ENCODE data around the gene MINDY4. TPM values are rescaled to one million over a fixed set of nuclear protein-coding genes. Genes with fewer than 3 reads are reported as not detected.

The MINDY4 gene
- total and polyA plus RNA-seq, 7 experiments from 2014 or later, result 0.41 to 1.5 (median 0.91) TPM

DNA sequence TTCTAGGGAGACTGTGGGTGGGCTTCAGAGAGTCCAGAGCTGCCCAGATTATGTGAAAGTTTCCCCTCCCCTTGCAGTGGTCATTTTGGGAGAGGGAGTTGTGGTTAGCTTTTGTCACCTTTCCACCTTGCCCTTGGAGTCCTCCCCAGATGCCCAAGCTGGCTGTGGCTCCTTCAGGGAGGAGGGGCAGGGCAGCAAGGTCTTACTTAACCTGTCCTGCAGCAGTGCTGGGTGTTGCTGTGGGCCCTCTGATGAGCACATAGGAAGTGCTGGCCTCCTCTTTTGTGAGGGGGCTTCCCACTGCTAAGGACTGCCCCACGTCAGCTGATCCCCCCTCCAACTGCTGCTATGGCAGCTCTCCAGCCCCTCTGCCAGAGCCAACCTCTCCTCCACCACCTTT, 122.8 kb downstream of the MINDY4 start:
- Histone ChIP-seq H3K9me3 (ENCODE audit: control insufficient read depth in 2 of 3, low read length in 3 of 3) (no peaks in the 10 kb centered on the region), H3K4me1 (ENCODE audit: control insufficient read depth in 2 of 2, insufficient read depth in 2 of 2, low read length in 2 of 2) (no peaks in the 10 kb centered on the region), H3K27me3 (ENCODE audit: control insufficient read depth in 2 of 2, insufficient read depth in 2 of 2, low read length in 2 of 2) (no peaks in the 10 kb centered on the region), H3K36me3 (ENCODE audit: control insufficient read depth in 2 of 3, insufficient read depth in 3 of 3, low read length in 3 of 3) (no peaks in the 10 kb centered on the region), H3K27ac (ENCODE audit: low read depth, low read length) (no peak overlapping the region), H3K4me3 (ENCODE audit: low read length) (no peak overlapping the region)
- Mint-ChIP-seq H3K27me3 (peaks cover 0 to 11% (median 0%) of the 10 kb centered on the region in 5 donors), H3K27ac (no peak overlapping the region), H3K4me1 (no peaks in the 10 kb centered on the region), H3K4me3 (no peak overlapping the region), H3K36me3 (peaks cover 0 to 13% (median 3%) of the 10 kb centered on the region in 5 donors), H3K9me3 (peaks cover 0 to 20% (median 4%) of the 10 kb centered on the region in 11 donors)
- POLR2A ChIA-PET, result no interaction called here
- no peak for ATAC-seq
- CTCF ChIA-PET, result no interaction called here
- no peak for DNase-seq
- intact Hi-C loops (cut with micrococcal nuclease), result no loop called here

DNA sequence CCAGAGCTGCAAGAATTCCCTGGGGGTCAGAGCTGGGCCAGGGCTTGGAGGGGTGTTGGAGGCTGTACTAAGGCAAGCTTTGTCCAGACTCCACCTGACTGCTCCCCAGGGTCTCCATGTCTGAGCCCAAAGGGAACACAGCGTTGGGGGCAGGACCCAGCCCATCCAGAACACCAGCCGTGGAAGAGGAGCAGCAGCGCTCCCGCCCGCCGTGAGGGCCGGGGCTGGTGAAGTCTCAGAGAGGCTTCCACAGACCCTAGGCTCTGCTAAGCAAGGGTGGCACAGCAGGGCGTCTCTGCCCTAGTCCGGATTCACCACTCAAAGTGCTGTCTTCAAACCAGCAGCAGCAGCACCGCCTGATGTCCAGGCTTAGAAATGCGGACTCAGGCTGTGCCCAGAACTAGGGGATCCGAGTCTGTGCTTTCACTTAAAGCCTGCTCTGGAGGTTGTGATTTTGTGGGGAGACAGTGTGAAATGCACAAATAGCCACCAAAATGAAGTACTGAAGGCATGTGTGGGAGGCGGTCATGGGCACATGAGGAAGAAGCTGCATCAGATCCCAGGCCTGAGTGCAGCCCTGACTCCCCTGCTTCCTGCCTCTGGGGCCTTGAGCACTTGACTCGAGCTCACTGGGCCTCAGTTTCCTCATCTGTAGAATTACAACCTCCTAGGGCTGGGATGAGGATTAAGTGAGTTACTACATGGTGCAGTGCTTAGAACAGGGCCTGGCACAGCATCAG, 123.8 kb downstream of the MINDY4 start:
- ATAC-seq, result peak; percentile 16
- POLR2A ChIA-PET, result no interaction called here
- peaks cover 0 to 19% (median 4%) of the 10 kb centered on the region in 11 donors for H3K9me3 Mint-ChIP-seq

GRCh38 chr7:30896036-30896435, 124.8 kb downstream of the MINDY4 start:
- H3K36me3 ChIP-seq (ENCODE audit: control insufficient read depth in 2 of 3, insufficient read depth in 3 of 3, low read length in 3 of 3), result no peaks in the 10 kb centered on the region
- no peaks in the 10 kb centered on the region for H3K4me1 ChIP-seq (ENCODE audit: control insufficient read depth in 2 of 2, insufficient read depth in 2 of 2, low read length in 2 of 2)
- Mint-ChIP-seq H3K27ac (no peak overlapping the region), H3K4me1 (no peaks in the 10 kb centered on the region), H3K36me3 (peaks cover 0 to 5% (median 0%) of the 10 kb centered on the region in 5 donors), H3K4me3 (no peak overlapping the region), H3K9me3 (peaks cover 0 to 9% (median 1%) of the 10 kb centered on the region in 11 donors), H3K27me3 (peaks cover 0 to 11% (median 0%) of the 10 kb centered on the region in 5 donors)
- H3K4me3 ChIP-seq (ENCODE audit: low read length), result no peak overlapping the region
- DNase-seq (no peak), ATAC-seq (no peak)
- no peak overlapping the region for H3K27ac ChIP-seq (ENCODE audit: low read depth, low read length)
- intact Hi-C loops (cut with micrococcal nuclease), result no loop called here
- POLR2A ChIA-PET, result no interaction called here
- no peaks in the 10 kb centered on the region for H3K9me3 ChIP-seq (ENCODE audit: control insufficient read depth in 2 of 3, low read length in 3 of 3)
- H3K27me3 ChIP-seq (ENCODE audit: control insufficient read depth in 2 of 2, insufficient read depth in 2 of 2, low read length in 2 of 2), result no peaks in the 10 kb centered on the region
- CTCF ChIA-PET, result no interaction called here

More for the DNA sequence above, 123.8 kb downstream of the MINDY4 start:
- intact Hi-C loops (cut with micrococcal nuclease), result no loop called here
- peaks cover 0 to 12% (median 3%) of the 10 kb centered on the region in 5 donors for H3K36me3 Mint-ChIP-seq
- CTCF ChIA-PET, result no interaction called here
- no peaks in the 10 kb centered on the region for H3K4me1 ChIP-seq (ENCODE audit: control insufficient read depth in 2 of 2, insufficient read depth in 2 of 2, low read length in 2 of 2)
- peaks cover 0 to 11% (median 0%) of the 10 kb centered on the region in 5 donors for H3K27me3 Mint-ChIP-seq
- H3K36me3 ChIP-seq (ENCODE audit: control insufficient read depth in 2 of 3, insufficient read depth in 3 of 3, low read length in 3 of 3), result no peaks in the 10 kb centered on the region
- no peaks in the 10 kb centered on the region for H3K27me3 ChIP-seq (ENCODE audit: control insufficient read depth in 2 of 2, insufficient read depth in 2 of 2, low read length in 2 of 2)
- H3K4me3 ChIP-seq (ENCODE audit: low read length), result no peak overlapping the region
- H3K27ac Mint-ChIP-seq, result no peak overlapping the region
- H3K4me3 Mint-ChIP-seq, result no peak overlapping the region
- no peak overlapping the region for H3K27ac ChIP-seq (ENCODE audit: low read depth, low read length)
- no peaks in the 10 kb centered on the region for H3K4me1 Mint-ChIP-seq
- no peak for DNase-seq
- no peaks in the 10 kb centered on the region for H3K9me3 ChIP-seq (ENCODE audit: control insufficient read depth in 2 of 3, low read length in 3 of 3)

- Histone ChIP-seq H3K9me3 (ENCODE audit: control insufficient read depth in 2 of 3, low read length in 3 of 3) (no peaks in the 10 kb centered on the region), H3K27me3 (ENCODE audit: control insufficient read depth in 2 of 2, insufficient read depth in 2 of 2, low read length in 2 of 2) (no peaks in the 10 kb centered on the region), H3K4me3 (ENCODE audit: low read length) (no peak overlapping the region), H3K4me1 (ENCODE audit: control insufficient read depth in 2 of 2, insufficient read depth in 2 of 2, low read length in 2 of 2) (no peaks in the 10 kb centered on the region), H3K36me3 (ENCODE audit: control insufficient read depth in 2 of 3, insufficient read depth in 3 of 3, low read length in 3 of 3) (no peaks in the 10 kb centered on the region), H3K27ac (ENCODE audit: low read depth, low read length) (no peak overlapping the region)
- no peak for DNase-seq
- no peaks in the 10 kb centered on the region for H3K36me3 Mint-ChIP-seq
- CTCF ChIA-PET, result no interaction called here
- no peak for ATAC-seq
- no peak overlapping the region for H3K27ac Mint-ChIP-seq
- no peak overlapping the region for H3K4me3 Mint-ChIP-seq
- intact Hi-C loops (cut with micrococcal nuclease), result no loop called here
- peaks cover 0 to 4% (median 0%) of the 10 kb centered on the region in 11 donors for H3K9me3 Mint-ChIP-seq
- POLR2A ChIA-PET, result no interaction called here
- peaks cover 0 to 5% (median 0%) of the 10 kb centered on the region in 7 donors for H3K4me1 Mint-ChIP-seq
- peaks cover 0 to 11% (median 0%) of the 10 kb centered on the region in 5 donors for H3K27me3 Mint-ChIP-seq
Observed at GRCh38 chr7:30896783-30897637, 125.8 kb downstream of the MINDY4 start.

GRCh38 chr7:30897770-30898169, 126.6 kb downstream of the MINDY4 start:
- Histone ChIP-seq H3K9me3 (ENCODE audit: control insufficient read depth in 2 of 3, low read length in 3 of 3) (no peaks in the 10 kb centered on the region), H3K4me1 (ENCODE audit: control insufficient read depth in 2 of 2, insufficient read depth in 2 of 2, low read length in 2 of 2) (no peaks in the 10 kb centered on the region), H3K27me3 (ENCODE audit: control insufficient read depth in 2 of 2, insufficient read depth in 2 of 2, low read length in 2 of 2) (no peaks in the 10 kb centered on the region), H3K4me3 (ENCODE audit: low read length) (no peak overlapping the region), H3K27ac (ENCODE audit: low read depth, low read length) (no peak overlapping the region), H3K36me3 (ENCODE audit: control insufficient read depth in 2 of 3, insufficient read depth in 3 of 3, low read length in 3 of 3) (no peaks in the 10 kb centered on the region)
- H3K4me3 Mint-ChIP-seq, result no peak overlapping the region
- intact Hi-C loops (cut with micrococcal nuclease), result no loop called here
- H3K9me3 Mint-ChIP-seq, result no peaks in the 10 kb centered on the region
- H3K27me3 Mint-ChIP-seq, result peaks cover 0 to 11% (median 0%) of the 10 kb centered on the region in 5 donors
- no peak for DNase-seq
- ChIA-PET POLR2A (interaction anchor here (0.7 kb wide), 1 partner anchor 30 kb away, joined by 3 read pairs; no protein-coding TSS in a partner anchor), CTCF (no interaction called here)
- no peaks in the 10 kb centered on the region for H3K36me3 Mint-ChIP-seq
- H3K4me1 Mint-ChIP-seq, result peaks cover 0 to 5% (median 0%) of the 10 kb centered on the region in 7 donors
- no peak for ATAC-seq
- no peak overlapping the region for H3K27ac Mint-ChIP-seq

DNA sequence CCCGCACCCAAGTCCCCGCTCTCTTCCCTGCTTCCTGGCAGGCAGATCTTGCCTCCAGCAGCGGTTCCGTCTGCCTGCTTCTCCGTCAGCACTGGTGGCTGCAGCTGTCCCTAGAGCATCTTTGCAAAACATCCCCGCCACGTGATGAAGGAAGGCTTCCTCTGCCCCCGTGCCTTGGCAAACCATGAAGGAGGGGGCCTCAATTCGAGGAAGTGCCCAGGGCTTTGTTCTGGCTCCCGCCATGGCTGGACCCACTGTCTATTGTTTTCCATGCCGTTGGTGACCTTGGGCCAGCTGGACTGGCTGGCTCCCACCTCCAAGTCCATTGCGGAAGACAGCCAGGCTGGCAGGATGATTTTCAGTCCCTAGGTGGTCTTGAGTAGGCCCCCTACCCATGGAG, 127.2 kb downstream of the MINDY4 start:
- Mint-ChIP-seq H3K4me1 (peaks cover 0 to 5% (median 0%) of the 10 kb centered on the region in 7 donors), H3K27ac (no peak overlapping the region), H3K4me3 (no peak overlapping the region), H3K9me3 (no peaks in the 10 kb centered on the region), H3K36me3 (no peaks in the 10 kb centered on the region), H3K27me3 (peaks cover 0 to 11% (median 0%) of the 10 kb centered on the region in 5 donors)
- no peak for DNase-seq
- ChIA-PET CTCF (no interaction called here), POLR2A (interaction anchor here (0.7 kb wide), 1 partner anchor 29 kb away, joined by 3 read pairs; no protein-coding TSS in a partner anchor)
- no peak overlapping the region for H3K4me3 ChIP-seq (ENCODE audit: low read length)
- H3K27me3 ChIP-seq (ENCODE audit: control insufficient read depth in 2 of 2, insufficient read depth in 2 of 2, low read length in 2 of 2), result no peaks in the 10 kb centered on the region
- H3K36me3 ChIP-seq (ENCODE audit: control insufficient read depth in 2 of 3, insufficient read depth in 3 of 3, low read length in 3 of 3), result no peaks in the 10 kb centered on the region
- H3K4me1 ChIP-seq (ENCODE audit: control insufficient read depth in 2 of 2, insufficient read depth in 2 of 2, low read length in 2 of 2), result no peaks in the 10 kb centered on the region
- intact Hi-C loops (cut with micrococcal nuclease), result no loop called here
- ATAC-seq, result no peak
- no peak overlapping the region for H3K27ac ChIP-seq (ENCODE audit: low read depth, low read length)
- H3K9me3 ChIP-seq (ENCODE audit: control insufficient read depth in 2 of 3, low read length in 3 of 3), result no peaks in the 10 kb centered on the region
